Ectodermal cell (in vitro differentiated cells): ENCODE results near the gene RYR1.
"Not testable (repeated sequence)": the region's sequence is repeated elsewhere in the genome, so short reads cannot be mapped to it uniquely, and the experiment has no call there.

ENCODE experiments used
- H3K27ac ChIP-seq: 2 replicates; pipeline ENCODE4 v1.7.0; 2013; ENCODE audit warnings: mild to moderate bottlenecking, low read depth, low read length; ENCODE audit not compliant: insufficient read depth, poor library complexity, severe bottlenecking
- H3K27me3 ChIP-seq: 2 replicates; pipeline ENCODE4 v1.7.0; 2013; ENCODE audit warnings: mild to moderate bottlenecking, low read length; ENCODE audit not compliant: insufficient read depth, control insufficient read depth, poor library complexity, severe bottlenecking
- H3K36me3 ChIP-seq: one replicate; pipeline ENCODE4 v1.7.0; 2013; ENCODE audit warnings: low read length; ENCODE audit not compliant: control insufficient read depth, insufficient read depth
- H3K4me1 ChIP-seq: one replicate; pipeline ENCODE4 v1.7.0; 2013; ENCODE audit warnings: low read length; ENCODE audit not compliant: control insufficient read depth, insufficient read depth
- H3K4me3 ChIP-seq: 2 replicates; pipeline ENCODE4 v1.7.0; 2013; ENCODE audit warnings: low read depth, low read length, control low read depth; ENCODE audit not compliant: insufficient read depth
- H3K9me3 ChIP-seq: 2 replicates; pipeline ENCODE4 v1.7.0; 2013; ENCODE audit warnings: mild to moderate bottlenecking, low read length, moderate library complexity; ENCODE audit not compliant: control insufficient read depth
- WGBS, 2 experiments: methylation state at CpG; one replicate each; pipeline ENCODE4 v1.1.7; 2013; ENCODE audit warnings: missing lambda C conversion rate in 2 of 2; 5-methylcytosine and 5-hydroxymethylcytosine counted together

Gene RYR1

GRCh38 chr19:38486731-38487336 is 53.3 kb downstream of the RYR1 start:
- no peaks in the 10 kb centered on the region for H3K27me3 ChIP-seq
- H3K9me3 ChIP-seq: no peaks in the 10 kb centered on the region
- WGBS, 2 experiments: 91 to 93% methylated on average over 5 of the region's 6 CpGs
- H3K4me1 ChIP-seq: no peaks in the 10 kb centered on the region
- no peaks in the 10 kb centered on the region for H3K36me3 ChIP-seq
- no peak overlapping the region for H3K27ac ChIP-seq
- H3K4me3 ChIP-seq: no peak overlapping the region

GRCh38 chr19:38488096-38488495 is 54.6 kb downstream of the RYR1 start:
- no peak overlapping the region for H3K4me3 ChIP-seq
- no peaks in the 10 kb centered on the region for H3K9me3 ChIP-seq
- H3K27me3 ChIP-seq: no peaks in the 10 kb centered on the region
- WGBS, 2 experiments: 93 to 96% methylated on average over 3 of the region's 3 CpGs
- H3K4me1 ChIP-seq: no peaks in the 10 kb centered on the region
- no peaks in the 10 kb centered on the region for H3K36me3 ChIP-seq
- no peak overlapping the region for H3K27ac ChIP-seq

- Histone ChIP-seq H3K27me3 (no peaks in the 10 kb centered on the region), H3K9me3 (no peaks in the 10 kb centered on the region), H3K4me1 (no peaks in the 10 kb centered on the region), H3K4me3 (no peak overlapping the region), H3K36me3 (no peaks in the 10 kb centered on the region), H3K27ac (no peak overlapping the region)
- 92 to 93% methylated on average over 9 of the region's 9 CpGs for WGBS, 2 experiments
These were observed 55.4 kb downstream of the RYR1 start for GRCh38 chr19:38488776-38489481.

- H3K4me1 ChIP-seq: no peaks in the 10 kb centered on the region
- H3K27me3 ChIP-seq: no peaks in the 10 kb centered on the region
- H3K9me3 ChIP-seq: no peaks in the 10 kb centered on the region
- H3K36me3 ChIP-seq: no peaks in the 10 kb centered on the region
- no peak overlapping the region for H3K27ac ChIP-seq
- H3K4me3 ChIP-seq: no peak overlapping the region
- 96 to 97% methylated on average over 1 of the region's 2 CpGs for WGBS, 2 experiments
These were observed 57.4 kb downstream of the RYR1 start for GRCh38 chr19:38490861-38491260.

GRCh38 chr19:38492181-38492813 is 58.8 kb downstream of the RYR1 start:
- H3K36me3 ChIP-seq: no peaks in the 10 kb centered on the region
- no peak overlapping the region for H3K27ac ChIP-seq
- H3K4me1 ChIP-seq: no peaks in the 10 kb centered on the region
- H3K27me3 ChIP-seq: no peaks in the 10 kb centered on the region
- no peaks in the 10 kb centered on the region for H3K9me3 ChIP-seq
- 92 to 95% methylated on average over 9 of the region's 9 CpGs for WGBS, 2 experiments
- H3K4me3 ChIP-seq: no peak overlapping the region

- no peak overlapping the region for H3K4me3 ChIP-seq
- no peaks in the 10 kb centered on the region for H3K27me3 ChIP-seq
- no peaks in the 10 kb centered on the region for H3K36me3 ChIP-seq
- H3K27ac ChIP-seq: no peak overlapping the region
- WGBS, 2 experiments: 90 to 91% methylated on average over 21 of the region's 21 CpGs
- no peaks in the 10 kb centered on the region for H3K9me3 ChIP-seq
- no peaks in the 10 kb centered on the region for H3K4me1 ChIP-seq
These were observed 60.9 kb downstream of the RYR1 start for GRCh38 chr19:38494379-38494778.

GRCh38 chr19:38495375-38495774 is 61.9 kb downstream of the RYR1 start:
- not testable (repeated sequence) for H3K4me1 ChIP-seq, H3K4me3 ChIP-seq, H3K9me3 ChIP-seq, H3K27ac ChIP-seq, H3K36me3 ChIP-seq, H3K27me3 ChIP-seq
- WGBS, 2 experiments: 92 to 95% methylated on average over 2 of the region's 2 CpGs

GRCh38 chr19:38496116-38496515 is 62.6 kb downstream of the RYR1 start:
- 96% methylated on average over 17 of the region's 17 CpGs for WGBS, 2 experiments
- Histone ChIP-seq H3K4me1 (no peaks in the 10 kb centered on the region), H3K9me3 (no peaks in the 10 kb centered on the region), H3K36me3 (no peaks in the 10 kb centered on the region), H3K4me3 (no peak overlapping the region), H3K27ac (no peak overlapping the region), H3K27me3 (no peaks in the 10 kb centered on the region)

- Histone ChIP-seq H3K27me3 (no peaks in the 10 kb centered on the region), H3K4me1 (no peaks in the 10 kb centered on the region), H3K36me3 (no peaks in the 10 kb centered on the region), H3K9me3 (no peaks in the 10 kb centered on the region), H3K27ac (no peak overlapping the region), H3K4me3 (no peak overlapping the region)
- 95% methylated on average over 30 of the region's 30 CpGs for WGBS, 2 experiments
These were observed 63.4 kb downstream of the RYR1 start for GRCh38 chr19:38496603-38497487.

GRCh38 chr19:38497907-38498306 is 64.4 kb downstream of the RYR1 start:
- 92 to 93% methylated on average over 4 of the region's 4 CpGs for WGBS, 2 experiments
- Histone ChIP-seq H3K27me3 (no peaks in the 10 kb centered on the region), H3K4me1 (no peaks in the 10 kb centered on the region), H3K4me3 (no peak overlapping the region), H3K27ac (no peak overlapping the region), H3K9me3 (no peaks in the 10 kb centered on the region), H3K36me3 (no peaks in the 10 kb centered on the region)
